Globus pallidus (tissue), 1 donor: ENCODE results near the gene NRP1.

Source experiments
- DNase-seq: peaks from one replicate; pipeline ENCODE4 v3.0.0-alpha.2; 2015; ENCODE audit warnings: low spot score

NRP1 gene

GRCh38 chr10:33349268-33349667 is 14.8 kb upstream of the NRP1 start:
- no peak for DNase-seq

GRCh38 chr10:33347211-33347610 is 12.7 kb upstream of the NRP1 start:
- no peak for DNase-seq

- DNase-seq = no peak
Observed at GRCh38 chr10:33345236-33345635, 10.8 kb upstream of the NRP1 start.

GRCh38 chr10:33344676-33345075 is 10.2 kb upstream of the NRP1 start:
- DNase-seq = no peak

DNA sequence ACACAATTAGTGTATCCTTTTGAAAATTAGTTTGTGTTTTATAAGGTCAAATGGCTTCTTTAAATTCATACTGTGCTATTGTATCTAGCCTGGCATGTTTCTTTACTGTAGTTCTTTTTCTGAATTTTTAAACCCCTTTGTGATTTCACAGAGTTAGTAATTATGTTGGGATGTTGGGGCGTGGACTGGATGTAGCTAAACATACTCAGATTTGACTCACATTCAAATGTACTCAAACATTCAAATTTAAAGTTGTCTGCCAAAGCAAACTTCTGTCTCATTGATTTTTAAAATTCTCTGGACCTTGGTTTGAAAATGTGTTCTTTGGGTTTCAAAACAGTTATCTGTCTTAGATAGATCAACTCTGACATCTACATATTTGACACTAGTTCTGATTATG is 7.2 kb upstream of the NRP1 start:
- no peak for DNase-seq

DNA sequence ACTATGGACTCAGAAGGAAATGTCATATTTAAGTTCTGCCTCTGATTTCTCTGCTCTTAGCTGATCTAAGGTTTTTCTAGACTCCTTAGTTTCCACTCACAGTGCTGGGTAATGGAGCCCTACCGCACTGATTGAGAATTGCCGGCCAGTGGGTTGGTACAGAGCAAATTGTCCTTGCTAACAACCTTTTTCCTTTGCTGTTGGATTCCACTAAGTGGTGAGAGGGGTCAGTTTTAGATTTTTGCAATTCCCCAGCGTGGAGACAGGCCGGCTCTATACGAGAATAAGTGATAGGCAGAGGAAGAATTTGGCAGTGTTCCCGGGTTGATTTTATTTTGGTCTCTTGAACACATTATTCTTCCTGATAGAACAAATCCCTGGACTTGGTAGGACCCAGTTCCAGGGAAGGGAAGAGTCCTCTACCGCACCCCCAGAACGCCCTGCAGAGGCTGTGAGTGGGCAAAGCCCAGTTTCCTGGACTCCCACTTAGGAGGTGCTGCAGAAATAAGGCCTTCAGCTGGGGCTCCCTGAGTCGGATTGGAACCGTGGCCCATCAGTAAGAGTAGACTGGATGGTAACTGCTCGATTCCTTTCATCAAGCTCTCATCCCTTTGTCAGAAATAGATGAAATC is 3.0 kb upstream of the NRP1 start:
- DNase-seq = no peak

DNA sequence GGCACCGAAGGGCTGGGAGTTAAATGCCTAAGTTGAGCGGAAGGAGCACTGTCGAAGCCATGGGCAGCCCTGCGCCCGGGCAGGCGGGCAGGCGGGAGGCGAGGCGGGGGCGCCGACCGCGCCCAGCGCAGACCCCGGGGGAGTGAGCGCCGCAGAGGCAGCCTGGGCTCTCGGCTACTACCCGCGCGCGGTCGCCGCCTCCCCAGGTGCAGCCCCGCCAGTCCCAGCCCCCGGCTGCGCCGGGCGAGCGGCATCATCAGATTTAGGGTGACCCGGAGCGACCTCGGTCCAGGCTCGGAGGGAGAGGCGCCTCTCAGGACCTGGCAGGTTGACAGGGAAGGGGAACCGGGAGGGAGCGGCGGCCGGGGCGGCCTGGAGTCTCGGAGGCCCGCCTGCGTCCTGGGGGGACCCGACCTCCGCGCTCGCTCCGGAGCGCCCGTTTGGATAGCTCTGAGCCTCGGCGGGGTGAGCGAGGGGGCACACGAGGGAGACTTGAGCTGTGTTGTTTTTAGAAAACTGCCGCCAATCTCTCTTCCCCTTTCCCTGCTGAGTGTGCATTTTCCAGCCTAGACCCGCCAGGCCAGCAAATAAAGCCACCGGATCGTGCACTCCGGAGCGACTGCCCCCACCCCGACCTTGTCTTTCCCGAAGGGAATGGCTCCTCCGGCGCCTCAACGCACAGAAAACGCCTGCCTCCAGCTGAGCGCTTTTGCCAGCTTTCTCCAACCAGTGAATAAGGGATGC is 2.3 kb upstream of the NRP1 start:
- DNase-seq = peak; percentile 38

DNA sequence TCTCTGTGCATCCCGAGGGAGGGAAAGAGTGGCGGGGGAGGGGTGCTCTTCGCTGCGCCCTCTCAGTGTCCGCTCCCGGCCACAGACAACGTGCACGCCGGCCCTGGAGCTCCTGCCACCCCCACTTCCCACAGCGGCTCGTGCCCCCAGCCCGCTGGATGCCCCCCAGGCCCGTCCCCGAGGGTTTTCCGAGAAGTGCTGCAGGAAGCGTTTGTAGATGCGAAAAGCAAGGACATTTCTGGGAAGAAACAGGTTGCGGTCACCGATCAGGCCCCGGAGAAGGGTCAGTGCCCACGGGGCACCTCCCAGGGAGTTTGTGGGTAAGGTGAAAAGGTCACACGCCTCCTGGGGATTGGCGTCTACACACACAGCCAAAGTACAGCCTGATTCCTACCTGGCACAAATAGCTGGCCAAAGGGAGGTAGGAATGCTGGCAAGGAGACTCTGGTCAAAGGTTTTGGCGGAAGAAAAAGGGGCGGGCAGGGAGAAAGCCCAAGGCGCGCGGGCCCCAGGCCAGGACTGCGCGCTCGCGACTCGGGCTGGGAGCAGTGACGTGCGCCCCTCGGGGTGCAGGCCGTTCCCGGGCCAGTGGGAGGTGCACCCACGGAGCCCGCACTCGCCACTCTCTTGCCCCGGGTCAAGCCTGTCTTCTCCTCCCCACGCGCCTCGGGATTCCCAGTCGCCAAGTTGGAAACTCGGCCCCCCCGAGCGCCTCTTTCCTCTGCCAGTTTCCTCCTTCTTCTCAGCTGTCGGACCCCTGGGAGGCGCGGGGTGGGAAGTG is 1.5 kb upstream of the NRP1 start:
- DNase-seq = no peak

- DNase-seq = no peak
Observed at GRCh38 chr10:33335551-33335800, 1.0 kb upstream of the NRP1 start.

- peak; percentile 48 for DNase-seq
Observed at GRCh38 chr10:33334805-33335550, 511 bp upstream of the NRP1 start.

DNA sequence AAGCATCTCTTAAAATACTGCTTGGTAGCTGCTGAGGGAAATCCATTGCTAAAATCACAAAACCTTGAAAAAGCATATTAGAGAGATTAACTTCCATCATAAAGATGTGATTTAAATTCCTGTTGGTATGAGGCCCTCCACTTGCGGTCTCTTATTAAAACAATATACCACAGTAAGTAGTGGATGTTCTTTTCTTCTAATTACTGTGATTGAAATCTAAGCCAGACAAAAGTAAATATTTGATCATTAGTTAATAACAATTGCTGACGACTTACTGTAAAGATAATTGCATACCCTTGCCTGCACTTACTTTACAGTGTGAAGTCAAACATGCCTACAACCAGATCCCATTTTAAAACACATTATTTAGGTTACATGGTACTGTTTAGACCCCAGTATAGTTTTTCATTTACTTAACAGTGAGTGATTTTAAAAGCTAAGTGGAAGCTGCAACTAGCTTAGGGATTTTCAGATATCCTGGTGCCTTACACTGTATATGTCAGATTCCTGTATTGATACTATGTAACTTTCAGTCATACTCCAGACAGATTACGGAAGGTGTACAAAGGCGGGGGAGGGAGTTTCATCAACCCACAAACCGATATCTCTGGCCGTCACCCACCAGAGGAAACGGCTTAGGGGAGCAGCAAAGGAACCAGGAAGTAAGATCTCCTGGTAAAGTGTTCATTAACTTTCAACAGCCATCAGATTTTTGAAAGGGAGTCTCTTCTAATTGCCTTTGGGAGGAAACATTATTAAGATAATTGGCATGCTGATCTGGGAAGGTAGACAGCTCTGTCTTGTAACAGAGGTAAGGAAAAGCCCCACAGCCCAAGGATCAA is 986 bp downstream of the NRP1 start:
- DNase-seq = no peak

- no peak for DNase-seq
Observed at GRCh38 chr10:33332183-33333065, 2.0 kb downstream of the NRP1 start.

- no peak for DNase-seq
Observed at GRCh38 chr10:33331379-33331694, 3.1 kb downstream of the NRP1 start.

DNA sequence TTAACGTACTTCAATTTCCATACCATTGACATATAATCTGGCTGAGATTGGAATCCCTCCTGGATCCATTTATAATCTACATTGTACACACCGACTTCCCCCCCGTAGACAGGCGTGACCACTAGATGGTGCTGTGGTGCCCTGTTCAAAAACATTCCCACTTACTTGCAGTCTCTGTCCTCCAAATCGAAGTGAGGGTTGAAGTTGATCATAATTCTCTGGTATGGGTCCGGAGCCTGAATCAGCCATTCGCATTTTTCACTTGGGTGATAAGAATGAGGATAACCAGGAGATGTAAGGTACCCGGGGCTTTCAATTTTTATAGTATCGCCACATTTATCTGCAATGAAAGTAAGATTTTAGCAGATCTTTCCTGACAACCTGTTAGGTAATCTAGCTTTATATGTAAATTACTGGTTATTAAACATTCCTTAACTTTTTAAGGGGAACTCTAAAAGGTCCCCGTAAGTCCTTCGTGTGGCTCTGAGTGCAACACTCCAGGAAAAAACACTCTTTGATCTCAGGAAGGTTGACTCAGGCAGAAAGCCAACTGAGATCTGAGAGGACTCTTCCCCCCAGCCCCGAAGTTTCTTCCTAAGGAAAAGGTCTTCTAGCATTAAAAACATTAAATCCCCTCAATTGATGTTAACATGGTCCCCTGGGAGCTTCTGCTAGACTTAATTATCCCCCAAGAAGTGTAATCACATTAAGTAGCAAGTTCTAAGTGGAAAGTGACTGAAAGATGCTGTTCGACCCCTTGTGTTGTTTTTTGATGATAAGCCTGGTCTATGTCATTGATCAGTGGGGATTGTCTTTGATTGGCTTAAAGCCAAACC is 3.7 kb downstream of the NRP1 start:
- DNase-seq = peak; percentile 80

DNA sequence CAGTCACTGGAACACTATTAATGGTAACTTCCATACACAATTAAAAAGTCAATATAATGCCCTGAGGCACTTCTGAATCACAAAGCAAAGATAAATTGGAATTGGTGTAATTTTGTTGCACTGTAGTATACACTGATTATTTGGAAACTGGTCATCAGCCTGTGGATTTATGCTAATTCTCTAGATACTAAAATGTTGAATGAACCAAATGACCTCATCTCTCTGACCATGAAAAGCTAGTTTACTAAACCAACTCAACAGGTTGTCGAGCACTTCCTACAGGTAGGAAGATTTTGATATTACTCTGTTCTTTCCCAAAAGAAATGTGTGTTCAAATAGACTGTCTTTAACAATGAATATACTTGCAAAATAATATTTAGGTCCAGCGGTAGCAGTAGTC is 5.3 kb downstream of the NRP1 start:
- DNase-seq = no peak

DNA sequence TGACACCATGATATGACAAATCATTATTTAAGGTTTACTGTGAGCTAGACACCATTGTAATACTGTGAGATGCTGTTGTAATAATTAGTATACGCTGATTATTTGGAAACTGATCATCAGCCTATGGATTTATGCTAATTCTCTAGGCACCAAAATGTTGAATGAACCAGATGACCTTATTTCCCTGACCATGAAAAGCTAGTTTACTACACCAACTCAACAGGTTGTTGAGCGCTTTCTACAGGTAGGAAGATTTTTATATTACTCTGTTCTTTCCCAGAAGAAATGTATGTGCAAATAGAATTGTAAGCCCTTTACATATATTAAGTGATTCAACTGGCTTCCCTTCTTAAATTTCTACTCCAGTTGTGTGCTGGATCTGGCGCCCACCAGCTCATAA is 6.2 kb downstream of the NRP1 start:
- DNase-seq = no peak

GRCh38 chr10:33327751-33328150 is 6.7 kb downstream of the NRP1 start:
- DNase-seq = no peak

DNA sequence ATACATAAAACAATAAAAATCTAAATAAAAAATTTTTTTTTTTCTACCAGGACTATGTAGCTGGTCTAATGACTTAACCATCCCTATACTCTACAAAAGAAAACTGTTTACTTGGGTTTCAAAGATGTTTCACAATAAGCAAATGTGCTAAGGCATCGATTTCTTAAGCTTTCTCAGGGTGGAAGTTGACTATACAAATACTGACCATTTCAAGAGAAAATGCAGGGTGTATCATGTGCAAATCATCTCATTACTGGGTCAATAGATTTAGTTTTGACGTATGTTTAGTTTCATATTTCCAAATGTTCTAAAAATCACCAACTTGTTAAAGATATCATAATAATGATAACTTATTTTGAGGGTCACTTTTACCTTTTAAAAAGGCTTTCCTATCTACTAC is 7.5 kb downstream of the NRP1 start:
- no peak for DNase-seq

- no peak for DNase-seq
Observed at GRCh38 chr10:33325929-33326328, 8.5 kb downstream of the NRP1 start.

DNA sequence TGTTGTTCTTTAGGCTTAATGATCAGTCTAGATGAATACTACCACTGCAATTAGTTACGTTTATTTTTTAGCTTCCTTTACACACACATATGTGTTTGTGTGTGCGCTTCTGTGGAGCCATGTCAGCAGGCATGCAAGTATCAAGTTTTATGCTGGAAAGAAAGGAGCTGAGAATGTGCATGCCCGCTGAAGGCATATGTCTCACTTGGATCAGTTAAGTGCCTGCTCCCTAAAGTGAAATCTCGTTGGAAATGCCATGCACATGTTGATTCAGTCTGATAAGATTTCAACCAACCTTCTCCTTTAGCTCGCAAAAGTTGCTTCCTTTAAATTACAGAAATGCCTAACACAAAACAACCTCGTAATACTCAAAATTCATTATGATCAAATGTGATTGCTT is 10.7 kb downstream of the NRP1 start:
- no peak for DNase-seq
